ENCODE results near the gene LECT2.
A peak's percentile ranks its signal among the peaks of the same experiment; 100 is the strongest.

The LECT2 gene

GRCh38 chr5:135978212-135978631 lies 23.4 kb upstream of the LECT2 start:
- DNase-seq (ENCODE audit: low read depth): no peak

- peak; percentile 19 for DNase-seq (ENCODE audit: low read depth)
Observed at GRCh38 chr5:135977375-135977928, 22.7 kb upstream of the LECT2 start.

DNA sequence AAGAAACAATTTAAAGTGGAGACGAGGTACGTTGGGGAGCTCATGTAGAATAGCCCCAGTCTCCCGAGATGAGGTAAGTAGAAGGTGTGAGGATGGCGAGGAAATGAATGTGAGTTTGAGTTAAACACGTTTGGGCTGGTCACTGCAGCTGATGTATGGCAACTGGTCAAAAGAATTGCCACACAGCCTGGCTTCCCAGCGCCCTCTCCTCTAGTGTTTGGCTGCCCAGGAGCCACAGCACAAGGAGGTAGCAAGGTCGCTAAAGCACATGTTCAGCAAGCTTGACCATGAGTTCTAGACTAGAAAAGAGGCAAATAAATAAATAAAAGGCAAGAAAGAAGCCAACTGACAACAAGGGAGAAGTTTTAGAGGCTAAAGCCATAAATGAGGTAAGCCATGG lies 21.4 kb upstream of the LECT2 start:
- DNase-seq (ENCODE audit: low read depth): no peak

DNA sequence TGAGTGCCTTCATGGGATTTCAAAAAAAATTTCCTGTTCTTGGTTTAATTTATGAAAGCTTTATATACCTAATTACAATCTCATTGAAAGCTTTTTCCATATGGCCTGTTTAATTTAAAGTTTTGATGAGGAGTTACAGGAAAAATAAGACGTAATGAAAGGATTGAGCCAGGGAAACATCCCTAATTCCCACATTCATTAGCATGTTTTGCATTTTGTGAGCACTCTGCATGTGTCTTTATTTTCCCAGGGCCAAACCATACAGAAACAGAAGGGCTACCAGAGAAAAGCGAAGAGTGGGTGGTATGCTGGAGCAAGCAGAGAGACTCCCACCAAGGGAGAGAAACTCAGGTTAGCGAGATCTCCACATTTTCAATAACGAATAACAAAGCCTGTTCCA lies 20.3 kb upstream of the LECT2 start:
- no peak for DNase-seq (ENCODE audit: low read depth)

DNA sequence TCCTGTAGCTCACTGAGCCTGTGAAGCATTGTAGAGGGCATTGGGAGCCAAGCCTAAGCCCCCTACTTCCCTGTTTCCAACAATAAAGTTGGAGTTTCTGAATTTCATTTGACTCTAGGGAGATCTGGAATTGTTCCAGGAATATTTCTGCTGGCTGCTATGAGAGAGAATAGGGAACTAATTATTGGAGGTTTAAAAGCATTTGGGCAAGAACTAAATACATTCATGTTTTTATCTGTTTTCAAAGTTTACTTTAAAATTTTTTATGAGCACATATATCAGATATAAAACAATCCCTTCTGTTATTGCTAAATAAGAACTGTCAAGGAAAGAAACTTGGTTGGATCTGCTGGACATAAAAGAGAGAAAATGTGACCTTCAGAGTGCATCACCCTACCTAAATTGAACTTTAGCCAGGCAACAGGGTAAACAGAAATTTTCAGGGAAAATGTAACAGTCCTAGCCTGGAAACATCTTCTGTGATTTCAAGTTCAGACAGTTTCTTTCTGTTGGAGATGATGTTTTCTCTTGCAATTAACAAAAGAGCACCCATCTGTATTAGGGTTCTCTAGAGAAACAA lies 19.3 kb upstream of the LECT2 start:
- DNase-seq (ENCODE audit: low read depth): no peak

- no peak for DNase-seq (ENCODE audit: low read depth)
Observed at GRCh38 chr5:135973323-135974020, 18.7 kb upstream of the LECT2 start.

DNA sequence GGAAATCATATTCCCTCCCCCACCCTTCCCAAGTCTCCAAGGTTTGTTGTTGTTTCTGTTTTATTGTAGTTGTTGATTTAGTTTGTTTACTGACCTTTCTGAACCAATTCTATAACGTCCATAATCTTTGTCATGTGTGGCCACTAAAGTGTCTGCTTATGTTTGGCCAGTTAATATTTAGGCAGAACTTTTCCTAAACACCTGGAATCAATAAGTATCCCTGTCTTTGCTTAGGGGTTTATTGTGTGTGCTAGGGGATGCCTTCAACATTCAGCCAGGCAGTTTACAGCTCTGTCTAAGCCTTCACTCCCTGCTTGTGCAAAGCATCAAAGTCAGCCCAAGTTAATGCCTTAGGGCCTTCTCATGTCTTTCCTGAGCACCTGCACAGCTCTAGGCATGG lies 16.9 kb upstream of the LECT2 start:
- DNase-seq (ENCODE audit: low read depth): no peak

DNA sequence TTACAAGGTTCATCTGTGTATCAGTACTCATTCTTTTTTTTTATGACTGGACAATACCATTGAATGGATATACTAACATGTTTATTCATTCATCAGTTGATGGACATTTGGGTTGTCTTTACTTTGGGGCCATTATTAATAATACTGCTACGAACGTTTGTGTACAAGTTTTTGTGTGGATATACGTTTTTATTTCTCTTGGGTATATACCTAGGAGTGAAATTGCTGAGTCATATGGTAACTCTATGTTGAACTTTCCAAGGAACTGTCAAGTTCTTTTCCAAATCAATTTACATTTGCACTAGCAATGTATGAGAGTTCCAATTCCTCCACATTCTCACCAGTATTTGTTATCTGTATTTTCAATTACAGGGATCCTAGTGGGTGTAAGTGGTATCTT lies 12.0 kb upstream of the LECT2 start:
- no peak for DNase-seq (ENCODE audit: low read depth)

- DNase-seq (ENCODE audit: low read depth): no peak
Observed at GRCh38 chr5:135966165-135966564, 11.4 kb upstream of the LECT2 start.

DNA sequence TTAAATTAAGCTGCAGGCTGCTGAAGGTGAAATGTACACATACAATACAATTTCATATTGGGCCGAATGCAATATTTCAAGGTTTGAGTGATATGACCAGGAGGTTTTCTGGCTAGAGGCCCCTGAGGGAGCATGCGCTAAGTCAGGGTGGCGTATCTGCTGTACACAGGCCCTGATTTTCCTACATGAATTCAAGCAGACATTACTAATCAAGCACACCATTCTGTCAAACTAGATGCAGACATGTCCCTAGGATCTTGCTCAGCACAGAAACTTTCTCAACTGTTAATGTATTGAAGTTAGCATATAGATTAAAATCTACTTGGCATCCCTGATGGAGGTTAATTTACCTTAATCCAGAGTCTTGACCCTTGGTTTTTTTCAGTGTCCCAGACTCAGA lies 10.7 kb upstream of the LECT2 start:
- DNase-seq (ENCODE audit: low read depth): no peak

- no peak for DNase-seq (ENCODE audit: low read depth)
Observed at GRCh38 chr5:135964670-135965320, 10.0 kb upstream of the LECT2 start.

DNA sequence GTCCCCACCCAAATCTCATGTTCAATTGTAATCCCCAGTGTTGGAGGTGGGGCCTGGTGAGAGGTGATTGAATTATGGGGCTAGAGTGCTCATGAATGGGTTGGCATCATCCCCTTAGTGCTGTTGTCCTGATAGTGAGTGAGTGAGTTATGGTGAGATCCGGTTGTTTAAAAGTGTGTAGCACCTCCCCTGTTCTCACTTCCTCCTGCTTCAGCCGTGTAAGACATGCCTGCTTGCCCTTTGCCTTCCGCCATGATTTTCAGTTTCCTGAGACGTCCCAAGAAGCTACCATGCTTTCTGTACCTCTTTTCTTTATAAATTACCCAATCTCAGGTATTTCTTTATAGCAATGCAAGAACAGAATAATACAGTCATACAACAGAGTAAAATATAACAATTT lies 742 bp upstream of the LECT2 start:
- DNase-seq (ENCODE audit: low read depth): no peak

GRCh38 chr5:135953850-135954249 lies 933 bp downstream of the LECT2 start:
- DNase-seq (ENCODE audit: low read depth): no peak

DNA sequence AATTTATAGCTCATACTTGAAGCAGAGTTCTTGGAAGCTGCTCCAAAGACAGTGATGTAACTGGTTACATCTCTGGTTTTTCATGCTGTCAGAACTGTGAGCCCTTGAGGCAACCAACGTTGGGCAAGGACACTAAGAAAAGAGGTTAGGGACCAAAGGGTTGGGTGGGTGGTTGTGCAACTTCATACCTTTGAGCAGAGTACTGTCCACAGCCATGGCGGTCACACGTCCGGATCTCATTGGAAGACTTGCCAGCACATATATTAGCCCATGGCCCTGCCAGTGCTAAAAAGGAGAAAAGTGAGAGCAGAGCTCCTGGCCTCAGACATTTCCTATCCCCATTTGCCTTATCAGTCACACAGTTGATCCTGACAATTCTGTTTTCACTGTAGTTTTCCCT lies 2.1 kb downstream of the LECT2 start:
- DNase-seq (ENCODE audit: low read depth): no peak

DNA sequence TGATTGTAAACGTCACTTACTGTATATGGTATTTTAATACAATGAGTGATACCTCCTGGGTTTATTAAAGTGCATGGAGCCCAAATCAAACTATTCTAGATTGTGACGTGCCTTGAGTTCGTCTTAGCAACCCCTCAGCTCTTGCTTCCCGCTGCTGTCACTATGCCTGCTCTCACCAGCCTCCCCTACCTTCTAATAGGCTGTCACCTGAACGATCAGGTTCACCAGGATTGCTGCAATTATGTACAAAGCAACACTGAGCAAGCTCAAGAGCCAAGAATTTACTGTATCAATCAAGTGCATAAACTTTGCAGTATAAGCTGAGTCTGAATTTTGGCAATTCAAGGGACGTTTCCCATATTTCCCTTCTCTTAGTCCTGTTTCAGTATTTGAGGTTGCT lies 3.0 kb downstream of the LECT2 start:
- no peak for DNase-seq (ENCODE audit: low read depth)

DNA sequence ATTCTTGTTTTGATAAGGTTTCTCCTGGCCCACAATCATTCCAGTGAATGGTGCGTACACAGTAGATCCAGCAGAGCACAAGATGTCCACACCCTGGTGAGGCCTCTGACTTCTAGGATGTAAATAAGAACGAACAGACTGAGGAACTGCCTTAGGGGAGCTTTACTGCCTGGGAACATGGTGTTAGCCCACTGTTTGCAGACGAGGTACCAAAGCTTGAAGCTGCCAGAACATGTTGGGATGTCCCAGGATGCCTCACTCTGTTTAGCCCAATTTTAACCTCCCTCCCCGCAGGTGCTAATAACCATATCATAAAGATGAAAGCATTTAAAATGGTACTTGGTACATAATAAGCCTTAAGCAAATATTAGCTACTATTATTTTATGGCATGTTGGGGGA lies 3.5 kb downstream of the LECT2 start:
- DNase-seq (ENCODE audit: low read depth): no peak

DNA sequence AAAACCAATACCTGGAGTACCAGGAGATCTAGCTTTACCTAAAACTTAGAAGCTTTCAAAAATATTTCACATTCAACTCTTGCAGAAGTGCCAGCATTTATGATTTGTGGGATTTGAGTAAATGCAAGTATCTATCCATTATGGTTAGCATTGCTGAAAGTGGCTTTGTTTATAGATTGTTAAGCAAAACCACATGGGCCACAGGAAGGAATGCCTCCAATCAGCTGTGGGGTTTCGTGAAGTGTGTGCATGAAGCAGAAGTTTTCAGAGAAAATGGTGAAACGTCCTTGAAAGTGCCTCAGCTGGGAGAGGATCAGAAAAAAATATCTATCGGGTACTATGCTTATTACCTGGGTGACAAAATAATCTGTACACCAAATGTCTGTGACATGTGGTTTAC lies 4.2 kb downstream of the LECT2 start:
- DNase-seq (ENCODE audit: low read depth): no peak

DNA sequence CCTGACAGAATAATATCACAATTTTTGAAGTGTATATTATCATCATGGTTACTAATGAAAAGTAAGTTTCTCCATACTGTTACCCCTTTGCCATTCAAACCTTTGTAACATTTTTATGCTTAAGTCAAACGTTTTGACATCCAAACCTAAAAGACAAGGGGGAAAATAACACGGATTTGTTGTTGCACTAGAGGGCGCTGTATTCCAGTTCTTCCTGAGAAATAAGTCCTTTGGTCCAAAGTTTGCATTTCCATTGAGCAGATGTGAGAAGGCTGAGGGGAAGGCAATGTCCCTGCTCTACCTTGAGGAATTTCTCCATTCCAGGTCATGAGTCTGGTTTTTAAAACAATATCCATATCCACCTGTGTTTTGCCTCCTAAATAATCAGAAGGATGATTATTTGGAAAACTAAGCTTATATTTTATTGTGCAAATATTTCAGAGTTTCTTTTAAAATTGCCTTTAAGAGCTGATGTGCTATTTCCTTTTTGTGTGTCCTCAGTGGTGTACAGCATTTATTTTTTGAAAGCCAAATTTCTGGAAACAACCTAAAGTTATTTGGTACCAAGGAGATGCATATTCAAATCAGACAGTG lies 9.7 kb downstream of the LECT2 start:
- DNase-seq (ENCODE audit: low read depth): no peak

GRCh38 chr5:135944564-135944963 lies 10.2 kb downstream of the LECT2 start:
- DNase-seq (ENCODE audit: low read depth): no peak

- no peak for DNase-seq (ENCODE audit: low read depth)
Observed at GRCh38 chr5:135942202-135942771, 12.5 kb downstream of the LECT2 start.

- DNase-seq (ENCODE audit: low read depth): no peak
Observed at GRCh38 chr5:135941711-135942110, 13.1 kb downstream of the LECT2 start.

GRCh38 chr5:135937245-135937911 lies 17.4 kb downstream of the LECT2 start:
- no peak for DNase-seq (ENCODE audit: low read depth)
